Esophagus muscularis mucosa (tissue), 4 donors: ENCODE data around the gene VWA3A. TPM values are rescaled to one million over a fixed set of nuclear protein-coding genes. Genes with fewer than 3 reads are reported as not detected.

ENCODE experiments used
- DNase-seq: peaks from one replicate; pipeline ENCODE4 v3.0.0-alpha.2; 2017; ENCODE audit errors: extremely low spot score
- H3K27ac ChIP-seq, 4 donors: fragments of 200-600 bp; sonication (generic); replicated peaks in 1 of 4; 1 replicate in 3 of 4; 2 replicates in 1 of 4; pipeline ENCODE4 v1.5.1; 2016 to 2019; ENCODE audit warnings: mild to moderate bottlenecking in 1 of 4
- H3K27me3 ChIP-seq, 4 donors: fragments of 200-600 bp; sonication (generic); one replicate each; pipeline versions ENCODE4 v1.5.1 to v1.6.0; 2016 to 2019
- H3K36me3 ChIP-seq, 4 donors: fragments of 200-600 bp; sonication (generic); one replicate each; pipeline ENCODE4 v1.5.1; 2016 to 2019
- H3K4me1 ChIP-seq, 4 donors: fragments of 200-600 bp; sonication (generic); one replicate each; pipeline ENCODE4 v1.5.1; 2016 to 2019
- H3K4me3 ChIP-seq, 4 donors: fragments of 200-600 bp; sonication (generic); 1 replicate in 2 of 4; 2 replicates in 2 of 4; pipeline ENCODE4 v1.5.1; 2016 to 2019; ENCODE audit warnings: mild to moderate bottlenecking in 4 of 4, moderate library complexity in 1 of 4
- H3K9me3 ChIP-seq, 4 donors: fragments of 200-600 bp; sonication (generic); 1 replicate in 3 of 4; 2 replicates in 1 of 4; pipeline ENCODE4 v1.5.1; 2016 to 2019
- EP300 ChIP-seq: sonication (generic); formaldehyde crosslinking; IDR thresholded peaks from one replicate; pipeline ENCODE4 v1.6.1; 2017; ENCODE audit warnings: antibody characterized with exemption
- POLR2A ChIP-seq: fragments of 450-650 bp; IDR thresholded peaks from one replicate; pipeline ENCODE4 v1.6.1; 2017; ENCODE audit warnings: antibody characterized with exemption, moderate library complexity, mild to moderate bottlenecking, low read depth
- POLR2AphosphoS5 ChIP-seq, 2 donors: sonication (generic); formaldehyde crosslinking; IDR thresholded peaks; one replicate each; pipeline ENCODE4 v1.6.1; 2017; ENCODE audit warnings: antibody characterized with exemption in 2 of 2
- WGBS: methylation state at CpG from one replicate; pipeline ENCODE4 v1.1.5; 2018; 5-methylcytosine and 5-hydroxymethylcytosine counted together
- intact Hi-C: fragments of 100-400 bp; cut with DNase I; formaldehyde crosslinking; loops from one replicate; pipeline ENCODE4 v1.15.1; 2023
- total RNA-seq, 4 donors: library from RNA; depleted of rRNA; stranded (reverse); fragments of >200 nt; gene quantifications; one replicate each; pipeline versions ENCODE4 v1.1.0 to v1.2.1, GENCODE V29; 2016
- TF ChIP-seq, protein P1 (sequence below), 3 experiments: fragments of 200-600 bp in 2 of 3; fragments of 450-650 bp in 1 of 3; sonication (generic) in 2 of 3; IDR thresholded peaks; one replicate each; pipeline ENCODE4 v1.5.1; 2017 to 2019; ENCODE audit warnings: antibody characterized with exemption in 3 of 3, mild to moderate bottlenecking in 2 of 3, moderate library complexity in 1 of 3

The VWA3A gene
- total RNA-seq, 4 donors from 2014 or later: 0.06 to 0.42 (median 0.17) TPM; not detected in 1

- no peak for DNase-seq
- Histone ChIP-seq H3K36me3 (no peaks in the 10 kb centered on the region), H3K27ac (peak overlapping the region; percentile 94 to 96 (median 94)), H3K4me1 (peaks cover 21 to 41% (median 37%) of the 10 kb centered on the region in 4 donors), H3K27me3 (no peaks in the 10 kb centered on the region), H3K4me3 (peak overlapping the region in 2 of 4 donors; percentile 79 to 86), H3K9me3 (no peaks in the 10 kb centered on the region)
- intact Hi-C loops: loop anchor here (1.0 to 5.0 kb wide), 4 partner anchors 107 to 237 kb away; partner anchors contain the start of gene UQCRC2
- peak in 1 of 2 donors; percentile 49 for TF ChIP-seq POLR2AphosphoS5 (IDR thresholded peaks at IDR 0.05)
- no peak for TF ChIP-seq POLR2A
- TF ChIP-seq, protein P1, sequence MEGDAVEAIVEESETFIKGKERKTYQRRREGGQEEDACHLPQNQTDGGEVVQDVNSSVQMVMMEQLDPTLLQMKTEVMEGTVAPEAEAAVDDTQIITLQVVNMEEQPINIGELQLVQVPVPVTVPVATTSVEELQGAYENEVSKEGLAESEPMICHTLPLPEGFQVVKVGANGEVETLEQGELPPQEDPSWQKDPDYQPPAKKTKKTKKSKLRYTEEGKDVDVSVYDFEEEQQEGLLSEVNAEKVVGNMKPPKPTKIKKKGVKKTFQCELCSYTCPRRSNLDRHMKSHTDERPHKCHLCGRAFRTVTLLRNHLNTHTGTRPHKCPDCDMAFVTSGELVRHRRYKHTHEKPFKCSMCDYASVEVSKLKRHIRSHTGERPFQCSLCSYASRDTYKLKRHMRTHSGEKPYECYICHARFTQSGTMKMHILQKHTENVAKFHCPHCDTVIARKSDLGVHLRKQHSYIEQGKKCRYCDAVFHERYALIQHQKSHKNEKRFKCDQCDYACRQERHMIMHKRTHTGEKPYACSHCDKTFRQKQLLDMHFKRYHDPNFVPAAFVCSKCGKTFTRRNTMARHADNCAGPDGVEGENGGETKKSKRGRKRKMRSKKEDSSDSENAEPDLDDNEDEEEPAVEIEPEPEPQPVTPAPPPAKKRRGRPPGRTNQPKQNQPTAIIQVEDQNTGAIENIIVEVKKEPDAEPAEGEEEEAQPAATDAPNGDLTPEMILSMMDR (IDR thresholded peaks at IDR 0.05): peak; percentile 81 to 92 (median 90)
- TF ChIP-seq EP300: no peak
- WGBS: 29% methylated on average over 8 of the region's 8 CpGs
Measured at GRCh38 chr16:22188595-22189442, 96.5 kb downstream of the VWA3A start.

GRCh38 chr16:22189473-22190080 is 97.2 kb downstream of the VWA3A start:
- no peaks in the 10 kb centered on the region for H3K36me3 ChIP-seq
- no peak for DNase-seq
- H3K27ac ChIP-seq: peak overlapping the region; percentile 94 to 96 (median 94)
- 7% methylated on average over 17 of the region's 18 CpGs for WGBS
- intact Hi-C loops: loop anchor here (1.0 to 5.0 kb wide), 4 partner anchors 107 to 237 kb away; partner anchors contain the start of gene UQCRC2
- H3K9me3 ChIP-seq: no peaks in the 10 kb centered on the region
- no peaks in the 10 kb centered on the region for H3K27me3 ChIP-seq
- TF ChIP-seq POLR2A: no peak
- TF ChIP-seq, protein P1 (IDR thresholded peaks at IDR 0.05): no peak
- no peak for TF ChIP-seq POLR2AphosphoS5 (IDR thresholded peaks at IDR 0.05)
- peaks cover 21 to 41% (median 37%) of the 10 kb centered on the region in 4 donors for H3K4me1 ChIP-seq
- H3K4me3 ChIP-seq: peak overlapping the region; percentile 76 to 86 (median 79)

GRCh38 chr16:22190081-22190775 is 97.9 kb downstream of the VWA3A start:
- Histone ChIP-seq H3K27ac (peak overlapping the region; percentile 94 to 96 (median 94)), H3K4me1 (peaks cover 21 to 43% (median 39%) of the 10 kb centered on the region in 4 donors), H3K4me3 (peak overlapping the region; percentile 76 to 86 (median 79)), H3K9me3 (no peaks in the 10 kb centered on the region), H3K36me3 (no peaks in the 10 kb centered on the region), H3K27me3 (no peaks in the 10 kb centered on the region)
- TF ChIP-seq POLR2AphosphoS5 (IDR thresholded peaks at IDR 0.05) (peak in 1 of 2 donors; percentile 74), POLR2A (no peak)
- DNase-seq: peak; percentile 93
- 0% methylated on average over 9 of the region's 72 CpGs for WGBS
- intact Hi-C loops: no loop called here

GRCh38 chr16:22190776-22191531 is 98.6 kb downstream of the VWA3A start:
- intact Hi-C loops: no loop called here
- H3K36me3 ChIP-seq: no peaks in the 10 kb centered on the region
- no peaks in the 10 kb centered on the region for H3K27me3 ChIP-seq
- peak overlapping the region; percentile 76 to 86 (median 79) for H3K4me3 ChIP-seq
- no peaks in the 10 kb centered on the region for H3K9me3 ChIP-seq
- peak overlapping the region; percentile 94 to 96 (median 94) for H3K27ac ChIP-seq
- TF ChIP-seq, protein P1 (IDR thresholded peaks at IDR 0.05): no peak
- TF ChIP-seq POLR2AphosphoS5 (IDR thresholded peaks at IDR 0.05) (peak in 1 of 2 donors; percentile 95), POLR2A (peak; percentile 61), EP300 (no peak)
- peaks cover 21 to 46% (median 43%) of the 10 kb centered on the region in 4 donors for H3K4me1 ChIP-seq
- peak; percentile 100 for DNase-seq
- under 1% methylated on average over 41 of the region's 43 CpGs for WGBS
